ENCODE data around the gene KHNYN.
A peak's percentile ranks its signal among the peaks of the same experiment; 100 is the strongest.

KHNYN gene

GRCh38 chr14:24401810-24402702 lies 27.7 kb upstream of the KHNYN start:
- DNase-seq = no peak

GRCh38 chr14:24403294-24403998 lies 26.3 kb upstream of the KHNYN start:
- no peak for DNase-seq

GRCh38 chr14:24404814-24405213 lies 24.9 kb upstream of the KHNYN start:
- no peak for DNase-seq

- no peak for DNase-seq
These were observed 23.3 kb upstream of the KHNYN start for GRCh38 chr14:24406416-24406815.

- no peak for DNase-seq
These were observed 22.0 kb upstream of the KHNYN start for GRCh38 chr14:24407608-24408325.

GRCh38 chr14:24408764-24409163 lies 21.0 kb upstream of the KHNYN start:
- no peak for DNase-seq

- DNase-seq = no peak
These were observed 20.6 kb upstream of the KHNYN start for GRCh38 chr14:24409192-24409591.

- DNase-seq = no peak
These were observed 19.8 kb upstream of the KHNYN start for GRCh38 chr14:24409956-24410355.

- peak; percentile 63 for DNase-seq
These were observed 18.0 kb upstream of the KHNYN start for GRCh38 chr14:24411443-24412389.

- DNase-seq = no peak
These were observed 15.7 kb upstream of the KHNYN start for GRCh38 chr14:24414077-24414476.

GRCh38 chr14:24414732-24415420 lies 14.9 kb upstream of the KHNYN start:
- no peak for DNase-seq

- DNase-seq = no peak
These were observed 14.1 kb upstream of the KHNYN start for GRCh38 chr14:24415421-24416253.

GRCh38 chr14:24416254-24416931 lies 13.4 kb upstream of the KHNYN start:
- no peak for DNase-seq

GRCh38 chr14:24416932-24417619 lies 12.7 kb upstream of the KHNYN start:
- DNase-seq = no peak

- no peak for DNase-seq
These were observed 11.8 kb upstream of the KHNYN start for GRCh38 chr14:24417832-24418491.

- DNase-seq = no peak
These were observed 11.3 kb upstream of the KHNYN start for GRCh38 chr14:24418492-24418873.

- no peak for DNase-seq
These were observed 7.5 kb upstream of the KHNYN start for GRCh38 chr14:24422261-24422660.

- no peak for DNase-seq
These were observed 6.8 kb upstream of the KHNYN start for GRCh38 chr14:24422694-24423601.

All from NCI-H69 (cell line).